ENCODE measurements around the gene IL3. TPM values are rescaled to one million over a fixed set of nuclear protein-coding genes. Genes with fewer than 3 reads are reported as not detected.

The IL3 gene
- total RNA-seq, 2 experiments from 2014 or later: not detected

GRCh38 chr5:132026516-132027008 is 33.9 kb upstream of the IL3 start:
- Histone ChIP-seq H4K20me1 (ENCODE audit: insufficient read depth, low read length) (no peaks in the 10 kb centered on the region), H3K27ac (ENCODE audit: low read depth, low read length, poor library complexity, severe bottlenecking) (no peak overlapping the region), H3K4me3 (ENCODE audit: low read depth, low read length, poor library complexity, severe bottlenecking) (no peak overlapping the region), H3K9me2 (ENCODE audit: insufficient read depth, low read length) (no peaks in the 10 kb centered on the region), H2AFZ (ENCODE audit: low read length) (no peak overlapping the region), H3K79me2 (ENCODE audit: insufficient read depth, low read depth, low read length) (no peaks in the 10 kb centered on the region), H3K36me3 (ENCODE audit: insufficient read depth, low read length) (no peaks in the 10 kb centered on the region), H3K4me2 (ENCODE audit: low read length) (no peak overlapping the region), H3K4me1 (ENCODE audit: insufficient read depth, low read length, poor library complexity, severe bottlenecking) (no peaks in the 10 kb centered on the region), H3K9me3 (ENCODE audit: low read length) (no peaks in the 10 kb centered on the region)
- no peak for DNase-seq (ENCODE audit: low spot score)
- BruUV-seq (replicated peaks): no TSS peak
- POLR2A ChIA-PET: interaction anchor here (0.6 kb wide), 1 partner anchor 224 kb away, joined by 3 read pairs; no protein-coding TSS in a partner anchor
- CTCF ChIA-PET (ENCODE audit: unreplicated experiment): no interaction called here
- intact Hi-C loops (cut with micrococcal nuclease; ENCODE audit: unreplicated experiment): no loop called here
- TF ChIP-seq EZH2phosphoT487 (IDR thresholded peaks at IDR 0.05; ENCODE audit: borderline replicate concordance, low read depth, low read length): no peak
- TF ChIP-seq, protein P1, sequence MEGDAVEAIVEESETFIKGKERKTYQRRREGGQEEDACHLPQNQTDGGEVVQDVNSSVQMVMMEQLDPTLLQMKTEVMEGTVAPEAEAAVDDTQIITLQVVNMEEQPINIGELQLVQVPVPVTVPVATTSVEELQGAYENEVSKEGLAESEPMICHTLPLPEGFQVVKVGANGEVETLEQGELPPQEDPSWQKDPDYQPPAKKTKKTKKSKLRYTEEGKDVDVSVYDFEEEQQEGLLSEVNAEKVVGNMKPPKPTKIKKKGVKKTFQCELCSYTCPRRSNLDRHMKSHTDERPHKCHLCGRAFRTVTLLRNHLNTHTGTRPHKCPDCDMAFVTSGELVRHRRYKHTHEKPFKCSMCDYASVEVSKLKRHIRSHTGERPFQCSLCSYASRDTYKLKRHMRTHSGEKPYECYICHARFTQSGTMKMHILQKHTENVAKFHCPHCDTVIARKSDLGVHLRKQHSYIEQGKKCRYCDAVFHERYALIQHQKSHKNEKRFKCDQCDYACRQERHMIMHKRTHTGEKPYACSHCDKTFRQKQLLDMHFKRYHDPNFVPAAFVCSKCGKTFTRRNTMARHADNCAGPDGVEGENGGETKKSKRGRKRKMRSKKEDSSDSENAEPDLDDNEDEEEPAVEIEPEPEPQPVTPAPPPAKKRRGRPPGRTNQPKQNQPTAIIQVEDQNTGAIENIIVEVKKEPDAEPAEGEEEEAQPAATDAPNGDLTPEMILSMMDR (conservative IDR thresholded peaks at IDR 0.05; ENCODE audit: low read length): no peak

- CTCF ChIA-PET (ENCODE audit: unreplicated experiment): no interaction called here
- no peak overlapping the region for H3K4me3 ChIP-seq (ENCODE audit: low read depth, low read length, poor library complexity, severe bottlenecking)
- H3K79me2 ChIP-seq (ENCODE audit: insufficient read depth, low read depth, low read length): no peaks in the 10 kb centered on the region
- no peaks in the 10 kb centered on the region for H3K9me3 ChIP-seq (ENCODE audit: low read length)
- H3K36me3 ChIP-seq (ENCODE audit: insufficient read depth, low read length): no peaks in the 10 kb centered on the region
- intact Hi-C loops (cut with micrococcal nuclease; ENCODE audit: unreplicated experiment): no loop called here
- no peak for DNase-seq (ENCODE audit: low spot score)
- no peak overlapping the region for H3K27ac ChIP-seq (ENCODE audit: low read depth, low read length, poor library complexity, severe bottlenecking)
- POLR2A ChIA-PET: interaction anchor here (0.6 kb wide), 1 partner anchor 223 kb away, joined by 3 read pairs; no protein-coding TSS in a partner anchor
- no peaks in the 10 kb centered on the region for H4K20me1 ChIP-seq (ENCODE audit: insufficient read depth, low read length)
- no peak overlapping the region for H3K4me2 ChIP-seq (ENCODE audit: low read length)
- no peaks in the 10 kb centered on the region for H3K9me2 ChIP-seq (ENCODE audit: insufficient read depth, low read length)
- no TSS peak for BruUV-seq (replicated peaks)
- H2AFZ ChIP-seq (ENCODE audit: low read length): no peak overlapping the region
- H3K4me1 ChIP-seq (ENCODE audit: insufficient read depth, low read length, poor library complexity, severe bottlenecking): no peaks in the 10 kb centered on the region
- TF ChIP-seq, protein P1 (conservative IDR thresholded peaks at IDR 0.05; ENCODE audit: low read length): no peak
- no peak for TF ChIP-seq EZH2phosphoT487 (IDR thresholded peaks at IDR 0.05; ENCODE audit: borderline replicate concordance, low read depth, low read length)
Measured at GRCh38 chr5:132027027-132027426, 33.4 kb upstream of the IL3 start.

- Histone ChIP-seq H3K4me1 (ENCODE audit: insufficient read depth, low read length, poor library complexity, severe bottlenecking) (no peaks in the 10 kb centered on the region), H3K36me3 (ENCODE audit: insufficient read depth, low read length) (no peaks in the 10 kb centered on the region), H4K20me1 (ENCODE audit: insufficient read depth, low read length) (no peaks in the 10 kb centered on the region), H3K9me3 (ENCODE audit: low read length) (no peaks in the 10 kb centered on the region), H3K4me2 (ENCODE audit: low read length) (no peak overlapping the region), H3K79me2 (ENCODE audit: insufficient read depth, low read depth, low read length) (no peaks in the 10 kb centered on the region), H3K4me3 (ENCODE audit: low read depth, low read length, poor library complexity, severe bottlenecking) (no peak overlapping the region), H3K27ac (ENCODE audit: low read depth, low read length, poor library complexity, severe bottlenecking) (no peak overlapping the region), H3K9me2 (ENCODE audit: insufficient read depth, low read length) (no peaks in the 10 kb centered on the region), H2AFZ (ENCODE audit: low read length) (no peak overlapping the region)
- no TSS peak for BruUV-seq (replicated peaks)
- intact Hi-C loops (cut with micrococcal nuclease; ENCODE audit: unreplicated experiment): no loop called here
- TF ChIP-seq, protein P1 (conservative IDR thresholded peaks at IDR 0.05; ENCODE audit: low read length): no peak
- no peak for TF ChIP-seq EZH2phosphoT487 (IDR thresholded peaks at IDR 0.05; ENCODE audit: borderline replicate concordance, low read depth, low read length)
- ChIA-PET POLR2A (interaction anchor here (0.7 kb wide), 3 partner anchors 20 to 1133 kb away, joined by 3 read pairs; no protein-coding TSS in a partner anchor), CTCF (ENCODE audit: unreplicated experiment) (no interaction called here)
- DNase-seq (ENCODE audit: low spot score): no peak
Measured at GRCh38 chr5:132029609-132030330, 30.7 kb upstream of the IL3 start.

Data from OCI-LY7 (cell line).